Hepatocyte (in vitro differentiated cells): ENCODE data around the gene PCDH9. TPM values are rescaled to one million over a fixed set of nuclear protein-coding genes. Genes with fewer than 3 reads are reported as not detected.
"Not testable (repeated sequence)": the region's sequence is repeated elsewhere in the genome, so short reads cannot be mapped to it uniquely, and the experiment has no call there.

Source experiments
- DNase-seq: peaks from one replicate; pipeline ENCODE4 v3.0.0-alpha.2; 2016; ENCODE audit warnings: low spot score
- H2AFZ ChIP-seq: fragments of 200-600 bp; sonication (generic); 2 replicates; pipeline ENCODE4 v1.6.0; 2016; ENCODE audit warnings: antibody characterized with exemption, mild to moderate bottlenecking
- H3K27ac ChIP-seq: fragments of 200-600 bp; sonication (generic); 2 replicates; pipeline ENCODE4 v1.5.1; 2016; ENCODE audit warnings: mild to moderate bottlenecking
- H3K27me3 ChIP-seq: fragments of 200-600 bp; sonication (generic); 2 replicates; pipeline ENCODE4 v1.6.1; 2016
- H3K36me3 ChIP-seq: fragments of 200-600 bp; sonication (generic); replicated peaks from 2 replicates; pipeline ENCODE4 v1.5.1; 2016; ENCODE audit warnings: low read depth; ENCODE audit not compliant: insufficient read depth
- H3K4me1 ChIP-seq: fragments of 200-600 bp; sonication (generic); 2 replicates; pipeline ENCODE4 v1.5.1; 2016; ENCODE audit warnings: mild to moderate bottlenecking, moderate library complexity; ENCODE audit not compliant: insufficient read depth
- H3K4me2 ChIP-seq: fragments of 200-600 bp; sonication (generic); 2 replicates; pipeline ENCODE4 v1.6.0; 2016
- H3K4me3 ChIP-seq: fragments of 200-600 bp; sonication (generic); 2 replicates; pipeline ENCODE4 v1.5.1; 2016; ENCODE audit warnings: mild to moderate bottlenecking
- H3K79me2 ChIP-seq: fragments of 200-600 bp; sonication (generic); 2 replicates; pipeline ENCODE4 v1.6.0; 2017; ENCODE audit warnings: mild to moderate bottlenecking
- H3K9me2 ChIP-seq: fragments of 200-600 bp; sonication (generic); replicated peaks from 2 replicates; pipeline ENCODE4 v1.6.0; 2017; ENCODE audit warnings: mild to moderate bottlenecking; ENCODE audit not compliant: insufficient read depth
- H3K9me3 ChIP-seq: fragments of 200-600 bp; sonication (generic); 2 replicates; pipeline ENCODE4 v1.5.1; 2016; ENCODE audit warnings: low read depth, mild to moderate bottlenecking
- H4K20me1 ChIP-seq: fragments of 200-600 bp; sonication (generic); 2 replicates; pipeline ENCODE4 v1.6.0; 2016; ENCODE audit warnings: mild to moderate bottlenecking; ENCODE audit not compliant: insufficient read depth, poor library complexity, severe bottlenecking
- EZH2 ChIP-seq: fragments of 200-600 bp; sonication (generic); IDR thresholded peaks from 2 replicates; pipeline ENCODE4 v1.6.1; 2016; ENCODE audit warnings: antibody characterized with exemption, mild to moderate bottlenecking, borderline replicate concordance
- EZH2phosphoT487 ChIP-seq: fragments of 200-600 bp; sonication (generic); IDR thresholded peaks from one replicate; pipeline ENCODE4 v1.6.1; 2018; ENCODE audit warnings: antibody characterized with exemption, mild to moderate bottlenecking, low read depth, moderate library complexity; ENCODE audit not compliant: unreplicated experiment, severe bottlenecking
- WGBS: methylation state at CpG from one replicate; pipeline ENCODE4 v1.1.6; 2016; ENCODE audit warnings: low lambda C conversion rate; ENCODE audit errors: missing lambda C conversion rate; 5-methylcytosine and 5-hydroxymethylcytosine counted together
- polyA plus RNA-seq: library from polyadenylated mRNA; unstranded; fragments of >200 nt; fragmentation: Nextera tagmentation; extraction: Ambion mirVana; gene quantifications from 2 replicates; pipeline ENCODE4 v1.2.1, GENCODE V29; 2016
- total RNA-seq: library from RNA; depleted of rRNA; stranded (reverse); fragments of >200 nt; gene quantifications from 2 replicates; pipeline ENCODE4 v1.2.3, GENCODE V29; 2014
- TF ChIP-seq, protein P1 (sequence below): fragments of 200-600 bp; sonication (generic); IDR thresholded peaks from 2 replicates; pipeline ENCODE4 v1.5.1; 2016; ENCODE audit warnings: antibody characterized with exemption, mild to moderate bottlenecking; ENCODE audit not compliant: poor library complexity

Gene PCDH9
- total and polyA plus RNA-seq, 2 experiments from 2014 or later, result 6.9 to 15.0 TPM

DNA sequence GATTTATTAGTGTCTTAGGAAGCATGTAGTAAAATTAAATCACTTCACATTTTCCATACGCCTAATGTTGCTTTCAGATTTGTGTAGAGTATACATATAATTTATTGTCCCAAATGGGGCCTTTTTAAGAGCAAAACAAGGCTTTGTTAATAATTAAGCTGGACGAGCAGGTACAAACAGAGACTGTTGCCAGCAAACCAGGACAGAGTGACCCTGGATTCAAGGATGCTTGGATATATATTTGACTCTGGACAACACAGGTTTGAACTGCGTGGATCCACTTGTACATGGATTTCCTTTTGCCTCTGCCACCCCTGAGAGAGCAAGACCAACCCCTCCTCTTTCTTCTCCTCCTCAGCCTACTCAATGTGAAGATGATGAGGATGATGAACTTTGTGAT is 454.9 kb downstream of the PCDH9 start:
- DNase-seq, result no peak
- Histone ChIP-seq H3K36me3 (no peaks in the 10 kb centered on the region), H3K79me2 (no peaks in the 10 kb centered on the region), H3K9me3 (no peaks in the 10 kb centered on the region), H3K27me3 (no peaks in the 10 kb centered on the region), H3K4me2 (no peak overlapping the region), H3K27ac (no peak overlapping the region), H3K4me1 (no peaks in the 10 kb centered on the region), H3K9me2 (no peaks in the 10 kb centered on the region), H4K20me1 (no peaks in the 10 kb centered on the region), H3K4me3 (no peak overlapping the region), H2AFZ (no peak overlapping the region)
- TF ChIP-seq EZH2, result no peak
- TF ChIP-seq, protein P1, sequence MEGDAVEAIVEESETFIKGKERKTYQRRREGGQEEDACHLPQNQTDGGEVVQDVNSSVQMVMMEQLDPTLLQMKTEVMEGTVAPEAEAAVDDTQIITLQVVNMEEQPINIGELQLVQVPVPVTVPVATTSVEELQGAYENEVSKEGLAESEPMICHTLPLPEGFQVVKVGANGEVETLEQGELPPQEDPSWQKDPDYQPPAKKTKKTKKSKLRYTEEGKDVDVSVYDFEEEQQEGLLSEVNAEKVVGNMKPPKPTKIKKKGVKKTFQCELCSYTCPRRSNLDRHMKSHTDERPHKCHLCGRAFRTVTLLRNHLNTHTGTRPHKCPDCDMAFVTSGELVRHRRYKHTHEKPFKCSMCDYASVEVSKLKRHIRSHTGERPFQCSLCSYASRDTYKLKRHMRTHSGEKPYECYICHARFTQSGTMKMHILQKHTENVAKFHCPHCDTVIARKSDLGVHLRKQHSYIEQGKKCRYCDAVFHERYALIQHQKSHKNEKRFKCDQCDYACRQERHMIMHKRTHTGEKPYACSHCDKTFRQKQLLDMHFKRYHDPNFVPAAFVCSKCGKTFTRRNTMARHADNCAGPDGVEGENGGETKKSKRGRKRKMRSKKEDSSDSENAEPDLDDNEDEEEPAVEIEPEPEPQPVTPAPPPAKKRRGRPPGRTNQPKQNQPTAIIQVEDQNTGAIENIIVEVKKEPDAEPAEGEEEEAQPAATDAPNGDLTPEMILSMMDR, result no peak
- no peak for TF ChIP-seq EZH2phosphoT487
- WGBS, result 67% methylated on average over 3 of the region's 3 CpGs

DNA sequence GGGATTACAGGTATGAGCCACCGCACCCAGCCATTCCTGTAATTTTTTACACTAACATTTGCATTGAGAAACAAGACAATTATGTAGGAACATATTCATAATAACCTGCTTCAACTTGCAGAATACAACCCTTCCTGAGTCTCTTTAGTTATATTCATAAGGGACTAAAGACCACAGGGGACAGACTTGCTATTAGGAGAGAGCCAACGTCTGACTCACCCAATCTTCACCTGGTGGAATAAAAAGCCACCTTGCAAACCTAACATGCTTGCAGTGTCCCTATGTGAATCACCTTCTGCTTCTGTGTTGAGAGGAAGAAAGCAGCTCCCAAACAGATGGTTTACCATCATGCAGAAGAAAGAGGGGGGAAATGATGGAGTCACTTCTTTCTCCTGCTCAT is 456.1 kb downstream of the PCDH9 start:
- no peak for TF ChIP-seq EZH2phosphoT487
- TF ChIP-seq EZH2, result no peak
- no peaks in the 10 kb centered on the region for H3K79me2 ChIP-seq
- H3K9me2 ChIP-seq, result no peaks in the 10 kb centered on the region
- 82% methylated on average over 2 of the region's 2 CpGs for WGBS
- H3K4me3 ChIP-seq, result no peak overlapping the region
- no peak overlapping the region for H3K4me2 ChIP-seq
- no peak overlapping the region for H3K27ac ChIP-seq
- H3K9me3 ChIP-seq, result no peaks in the 10 kb centered on the region
- no peak overlapping the region for H2AFZ ChIP-seq
- H3K27me3 ChIP-seq, result no peaks in the 10 kb centered on the region
- H3K4me1 ChIP-seq, result no peaks in the 10 kb centered on the region
- no peak for DNase-seq
- no peaks in the 10 kb centered on the region for H4K20me1 ChIP-seq
- no peaks in the 10 kb centered on the region for H3K36me3 ChIP-seq

DNA sequence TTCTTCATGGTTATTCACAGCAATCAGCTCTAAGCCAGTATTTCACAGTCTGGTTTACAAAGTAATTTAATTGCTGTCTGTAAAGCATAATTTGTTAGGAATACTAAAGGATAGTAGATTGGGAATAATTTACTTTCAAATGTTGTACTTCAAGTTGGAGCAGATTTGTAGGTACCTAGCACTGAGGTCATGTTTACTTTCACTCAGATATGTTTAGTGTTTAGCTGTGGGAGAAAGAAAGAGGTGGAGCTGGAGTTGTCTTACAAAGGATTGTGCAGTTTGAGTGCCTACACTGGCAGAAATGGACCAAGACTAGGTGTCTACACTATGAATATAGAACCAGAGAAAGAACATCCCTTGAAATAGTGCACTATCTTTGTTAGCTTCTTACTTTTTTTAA is 464.6 kb downstream of the PCDH9 start:
- no peak for DNase-seq
- Histone ChIP-seq H3K27ac (no peak overlapping the region), H3K36me3 (no peaks in the 10 kb centered on the region), H3K4me3 (no peak overlapping the region), H3K27me3 (no peaks in the 10 kb centered on the region), H3K4me1 (no peaks in the 10 kb centered on the region), H3K9me2 (no peaks in the 10 kb centered on the region), H4K20me1 (no peaks in the 10 kb centered on the region), H2AFZ (no peak overlapping the region), H3K4me2 (no peak overlapping the region), H3K9me3 (no peaks in the 10 kb centered on the region), H3K79me2 (no peaks in the 10 kb centered on the region)
- TF ChIP-seq, protein P1, result no peak
- TF ChIP-seq EZH2phosphoT487 (no peak), EZH2 (no peak)

DNA sequence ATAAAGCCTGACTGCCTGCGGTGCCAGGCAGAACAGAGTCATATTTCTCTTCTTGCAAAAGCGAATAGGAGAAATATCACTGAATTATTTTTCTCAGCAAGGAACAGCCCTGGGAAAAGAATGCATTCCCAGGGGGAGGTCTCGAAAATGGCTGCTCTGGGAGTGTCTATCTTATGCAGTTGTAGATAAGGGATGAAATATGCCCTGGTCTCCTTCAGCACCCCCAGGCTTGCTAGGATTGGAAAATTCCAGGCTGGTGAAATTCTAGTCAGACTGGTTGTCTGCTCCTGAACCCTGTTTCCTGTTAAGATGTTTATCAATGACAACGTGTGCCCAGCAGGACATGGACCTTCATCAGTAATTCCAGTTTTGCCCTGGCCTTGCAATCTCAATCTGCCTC is 469.5 kb downstream of the PCDH9 start:
- H2AFZ ChIP-seq, DNase-seq, H3K9me3 ChIP-seq, H3K4me3 ChIP-seq, H3K79me2 ChIP-seq, H3K9me2 ChIP-seq, H4K20me1 ChIP-seq, H3K4me1 ChIP-seq, H3K27me3 ChIP-seq, H3K36me3 ChIP-seq, H3K4me2 ChIP-seq, H3K27ac ChIP-seq: not testable (repeated sequence)
- WGBS, result 78% methylated on average over 4 of the region's 4 CpGs

DNA sequence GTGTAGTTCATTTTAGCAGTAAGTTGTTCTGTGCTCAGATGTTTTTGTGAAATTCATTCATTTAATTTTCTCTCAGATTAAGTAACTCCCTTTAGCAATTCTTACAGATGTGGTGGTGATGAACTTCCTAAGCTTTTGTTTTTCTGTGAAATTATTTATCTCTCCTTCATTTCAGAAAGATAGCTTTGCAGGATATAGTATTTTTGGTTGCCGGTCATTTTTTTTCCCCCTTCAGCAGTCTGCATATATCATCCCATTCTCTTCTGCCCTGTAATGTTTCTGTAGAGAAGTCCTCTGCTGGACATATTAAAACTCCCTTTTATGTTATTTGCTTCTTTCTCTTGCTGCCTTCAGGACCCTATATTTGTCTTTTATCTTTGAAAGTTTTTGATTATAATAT is 470.2 kb downstream of the PCDH9 start:
- no peak for DNase-seq
- Histone ChIP-seq H3K9me3 (peaks cover 4% of the 10 kb centered on the region), H3K4me3 (no peak overlapping the region), H3K36me3 (no peaks in the 10 kb centered on the region), H3K4me1 (no peaks in the 10 kb centered on the region), H3K27ac (no peak overlapping the region), H3K4me2 (no peak overlapping the region), H3K27me3 (no peaks in the 10 kb centered on the region), H4K20me1 (no peaks in the 10 kb centered on the region), H3K9me2 (no peaks in the 10 kb centered on the region), H2AFZ (no peak overlapping the region), H3K79me2 (no peaks in the 10 kb centered on the region)
- WGBS, result 100% methylated on average over 1 of the region's 1 CpG
- TF ChIP-seq EZH2phosphoT487, result no peak
- TF ChIP-seq, protein P1, result no peak
- TF ChIP-seq EZH2, result no peak
